LNCaP clone FGC (cell line): ENCODE results near the gene SNTB2.
"Not testable (repeated sequence)": the region's sequence is repeated elsewhere in the genome, so short reads cannot be mapped to it uniquely, and the experiment has no call there.

Source experiments
- DNase-seq: peaks from one replicate; pipeline ENCODE4 v3.0.0-alpha.2; 2011; ENCODE audit warnings: low read depth
- H3K4me3 ChIP-seq: 2 replicates; pipeline ENCODE4 v1.5.1; 2011; ENCODE audit warnings: mild to moderate bottlenecking, low read depth, low read length, control low read depth
- CTCF ChIP-seq: IDR thresholded peaks from 2 replicates; pipeline ENCODE4 v1.5.1; 2012; ENCODE audit warnings: mild to moderate bottlenecking; ENCODE audit not compliant: control insufficient read depth, insufficient read depth; ENCODE audit errors: extremely low read depth

Gene SNTB2

GRCh38 chr16:69243479-69243878 lies 56.5 kb downstream of the SNTB2 start:
- DNase-seq: no peak
- H3K4me3 ChIP-seq: no peak overlapping the region
- TF ChIP-seq CTCF: no peak

GRCh38 chr16:69244336-69244735 lies 57.4 kb downstream of the SNTB2 start:
- DNase-seq: peak; percentile 52
- no peak overlapping the region for H3K4me3 ChIP-seq
- no peak for TF ChIP-seq CTCF

- DNase-seq: no peak
Observed at GRCh38 chr16:69250081-69250480, 63.1 kb downstream of the SNTB2 start.

DNA sequence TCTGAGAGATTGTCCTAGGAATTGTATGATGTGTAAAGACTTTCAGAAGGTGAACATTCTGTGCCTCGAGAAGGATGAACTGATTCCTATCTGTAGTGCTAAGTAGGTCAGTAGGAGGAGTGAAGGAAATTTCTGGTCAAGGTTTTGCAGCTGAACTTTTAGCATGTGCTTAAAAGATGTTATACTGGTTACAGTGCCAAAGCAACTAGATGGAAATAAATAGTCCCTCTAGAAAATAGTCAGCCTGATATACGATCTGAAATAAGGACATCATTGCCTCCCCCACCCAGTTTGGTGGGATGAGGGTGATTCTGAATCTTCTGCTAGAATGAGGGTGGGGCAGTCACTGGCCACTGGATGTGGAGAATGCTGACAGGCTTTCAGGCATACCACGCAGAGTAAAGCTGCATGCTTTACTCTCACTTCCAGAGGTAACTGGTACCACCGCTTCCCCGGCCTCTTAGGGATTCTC lies 66.9 kb downstream of the SNTB2 start:
- no peak for TF ChIP-seq CTCF
- DNase-seq: peak; percentile 59
- no peak overlapping the region for H3K4me3 ChIP-seq

More at GRCh38 chr16:69250081-69250480, 63.1 kb downstream of the SNTB2 start:
- TF ChIP-seq CTCF: no peak
- no peak overlapping the region for H3K4me3 ChIP-seq

GRCh38 chr16:69259428-69259764 lies 72.4 kb downstream of the SNTB2 start:
- not testable (repeated sequence) for DNase-seq, H3K4me3 ChIP-seq

DNA sequence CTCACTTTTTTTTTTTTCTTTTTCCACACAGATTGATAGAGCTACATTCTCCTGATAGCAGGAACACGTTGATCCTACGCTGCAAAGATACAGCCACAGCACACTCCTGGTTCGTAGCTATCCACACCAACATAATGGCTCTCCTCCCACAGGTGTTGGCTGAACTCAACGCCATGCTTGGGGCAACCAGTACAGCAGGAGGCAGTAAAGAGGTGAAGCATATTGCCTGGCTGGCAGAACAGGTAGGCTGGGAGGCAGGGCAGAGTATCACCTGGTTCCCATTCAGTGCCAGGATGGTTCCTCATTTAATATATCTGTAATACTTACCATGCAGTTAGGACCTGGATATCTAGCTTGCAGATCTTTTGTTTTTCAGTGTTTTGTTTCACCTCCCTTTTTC lies 73.1 kb downstream of the SNTB2 start:
- no peak overlapping the region for H3K4me3 ChIP-seq
- TF ChIP-seq CTCF: peak; percentile 44
- DNase-seq: peak; percentile 41

GRCh38 chr16:69260506-69260905 lies 73.5 kb downstream of the SNTB2 start:
- TF ChIP-seq CTCF: no peak
- no peak overlapping the region for H3K4me3 ChIP-seq
- DNase-seq: peak; percentile 72
